ENCODE data around the gene USP17L20.
A peak's percentile ranks its signal among the peaks of the same experiment; 100 is the strongest.
"Not testable (repeated sequence)": the region's sequence is repeated elsewhere in the genome, so short reads cannot be mapped to it uniquely, and the experiment has no call there.

The USP17L20 gene

DNA sequence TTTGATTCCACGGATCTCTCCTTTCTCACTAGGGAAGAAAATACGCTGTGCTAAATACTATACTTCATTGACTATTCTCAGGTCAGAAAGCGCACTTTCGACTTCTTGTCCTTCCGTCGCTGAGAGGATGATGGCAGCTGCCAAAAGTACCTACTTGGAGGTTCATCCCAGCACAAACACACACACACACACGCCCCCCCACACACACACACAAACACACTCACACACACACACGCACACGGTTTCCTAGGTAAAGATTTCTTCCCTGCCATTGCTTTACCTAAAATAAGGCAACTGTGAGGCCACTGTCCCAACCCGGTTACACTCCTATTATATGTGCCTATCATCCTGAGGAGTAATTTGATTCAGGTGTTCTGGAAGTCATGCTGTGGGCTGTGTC is 13.8 kb downstream of the USP17L20 start:
- ATAC-seq, H3K9me3 Mint-ChIP-seq, H3K4me1 Mint-ChIP-seq, H3K27ac Mint-ChIP-seq, H3K36me3 Mint-ChIP-seq, H3K4me3 Mint-ChIP-seq: not testable (repeated sequence)
- peak; percentile 4 to 51 for DNase-seq (ENCODE audit: low spot score in 2 of 2)
